GM12874 (cell line): ENCODE measurements around the gene NRXN2.

Experiments used
- TF ChIP-seq, protein P1 (sequence below): IDR thresholded peaks from 2 replicates; pipeline ENCODE4 v1.5.1; 2011; ENCODE audit warnings: low read depth, mild to moderate bottlenecking, control low read depth, low read length, moderate library complexity; ENCODE audit not compliant: insufficient read depth

Gene NRXN2

DNA sequence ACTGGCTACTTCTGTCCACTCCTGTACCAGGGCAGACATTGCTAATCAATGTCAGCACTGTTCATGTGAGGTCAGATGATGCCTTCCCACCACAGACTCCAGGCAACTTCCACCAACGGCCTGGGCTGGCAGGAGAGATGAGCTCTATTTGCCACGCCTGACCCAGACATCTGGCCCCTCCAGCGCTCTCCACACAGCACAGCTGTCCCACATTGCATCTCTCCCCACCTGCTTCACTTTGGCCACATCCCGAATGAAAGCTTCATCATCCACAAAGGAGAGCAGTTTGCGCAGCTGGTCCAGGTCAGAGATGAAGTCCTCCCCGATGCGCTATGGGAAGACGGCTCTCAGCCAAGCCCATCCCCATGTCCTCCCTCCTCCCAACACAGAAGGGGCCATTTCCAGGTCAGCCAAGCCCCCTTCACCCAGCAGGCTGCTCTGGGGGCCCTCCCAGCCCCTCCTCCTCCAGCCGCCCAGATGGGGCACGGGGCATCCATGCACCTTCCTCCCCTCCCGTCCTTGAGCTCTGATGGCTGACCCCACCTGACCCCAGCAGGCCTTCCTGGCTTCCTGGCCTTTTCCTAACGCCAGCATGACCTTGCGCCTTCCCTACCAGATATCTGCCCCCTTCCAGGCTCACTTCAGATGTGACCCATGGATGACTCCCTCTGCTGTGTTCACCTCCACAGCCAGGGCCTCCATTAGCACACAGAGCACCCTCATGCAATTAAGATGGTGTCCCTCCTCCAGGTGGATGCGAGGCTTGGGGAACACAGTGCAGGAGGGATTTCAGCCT lies 29.4 kb upstream of the NRXN2 start:
- TF ChIP-seq, protein P1, sequence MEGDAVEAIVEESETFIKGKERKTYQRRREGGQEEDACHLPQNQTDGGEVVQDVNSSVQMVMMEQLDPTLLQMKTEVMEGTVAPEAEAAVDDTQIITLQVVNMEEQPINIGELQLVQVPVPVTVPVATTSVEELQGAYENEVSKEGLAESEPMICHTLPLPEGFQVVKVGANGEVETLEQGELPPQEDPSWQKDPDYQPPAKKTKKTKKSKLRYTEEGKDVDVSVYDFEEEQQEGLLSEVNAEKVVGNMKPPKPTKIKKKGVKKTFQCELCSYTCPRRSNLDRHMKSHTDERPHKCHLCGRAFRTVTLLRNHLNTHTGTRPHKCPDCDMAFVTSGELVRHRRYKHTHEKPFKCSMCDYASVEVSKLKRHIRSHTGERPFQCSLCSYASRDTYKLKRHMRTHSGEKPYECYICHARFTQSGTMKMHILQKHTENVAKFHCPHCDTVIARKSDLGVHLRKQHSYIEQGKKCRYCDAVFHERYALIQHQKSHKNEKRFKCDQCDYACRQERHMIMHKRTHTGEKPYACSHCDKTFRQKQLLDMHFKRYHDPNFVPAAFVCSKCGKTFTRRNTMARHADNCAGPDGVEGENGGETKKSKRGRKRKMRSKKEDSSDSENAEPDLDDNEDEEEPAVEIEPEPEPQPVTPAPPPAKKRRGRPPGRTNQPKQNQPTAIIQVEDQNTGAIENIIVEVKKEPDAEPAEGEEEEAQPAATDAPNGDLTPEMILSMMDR, result no peak

DNA sequence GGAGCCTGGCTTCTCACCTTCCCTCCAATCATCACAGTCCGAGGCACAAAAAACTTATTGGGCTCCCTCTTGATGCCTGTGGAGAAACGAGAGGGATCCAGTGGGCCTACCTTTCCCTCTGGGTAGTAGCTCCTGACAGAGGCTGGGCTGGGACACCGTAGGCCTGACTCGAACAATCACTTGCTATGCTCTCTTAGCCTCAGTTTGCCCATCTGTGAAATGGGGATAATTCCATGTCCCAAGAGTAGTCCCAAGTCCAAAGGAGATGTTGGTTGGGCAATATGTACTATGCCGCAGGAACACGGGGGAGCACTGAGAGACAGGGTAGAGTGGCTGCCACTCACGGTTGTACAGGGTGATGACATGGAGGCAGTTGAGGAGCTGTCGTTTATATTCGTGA lies 28.6 kb upstream of the NRXN2 start:
- TF ChIP-seq, protein P1, result no peak

DNA sequence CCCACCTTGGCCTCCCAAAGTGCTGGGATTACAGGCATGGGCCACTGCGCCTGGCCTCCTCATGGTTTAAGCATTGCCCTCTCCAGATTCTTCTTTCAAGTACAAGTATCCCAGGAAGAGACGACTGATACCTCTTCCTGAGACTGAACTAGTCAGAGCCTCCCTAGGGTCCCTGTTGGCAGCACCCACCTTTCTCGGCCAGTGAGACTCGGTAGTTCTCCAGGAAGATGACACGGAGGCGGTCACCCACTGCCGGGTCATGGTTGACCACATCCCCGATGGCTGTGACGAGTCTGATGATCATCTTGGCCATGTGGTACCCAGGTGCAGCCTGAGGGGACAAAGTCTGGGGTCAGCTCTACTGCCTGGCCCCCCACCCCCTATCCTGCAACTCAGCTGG lies 28.1 kb upstream of the NRXN2 start:
- TF ChIP-seq, protein P1, result no peak

DNA sequence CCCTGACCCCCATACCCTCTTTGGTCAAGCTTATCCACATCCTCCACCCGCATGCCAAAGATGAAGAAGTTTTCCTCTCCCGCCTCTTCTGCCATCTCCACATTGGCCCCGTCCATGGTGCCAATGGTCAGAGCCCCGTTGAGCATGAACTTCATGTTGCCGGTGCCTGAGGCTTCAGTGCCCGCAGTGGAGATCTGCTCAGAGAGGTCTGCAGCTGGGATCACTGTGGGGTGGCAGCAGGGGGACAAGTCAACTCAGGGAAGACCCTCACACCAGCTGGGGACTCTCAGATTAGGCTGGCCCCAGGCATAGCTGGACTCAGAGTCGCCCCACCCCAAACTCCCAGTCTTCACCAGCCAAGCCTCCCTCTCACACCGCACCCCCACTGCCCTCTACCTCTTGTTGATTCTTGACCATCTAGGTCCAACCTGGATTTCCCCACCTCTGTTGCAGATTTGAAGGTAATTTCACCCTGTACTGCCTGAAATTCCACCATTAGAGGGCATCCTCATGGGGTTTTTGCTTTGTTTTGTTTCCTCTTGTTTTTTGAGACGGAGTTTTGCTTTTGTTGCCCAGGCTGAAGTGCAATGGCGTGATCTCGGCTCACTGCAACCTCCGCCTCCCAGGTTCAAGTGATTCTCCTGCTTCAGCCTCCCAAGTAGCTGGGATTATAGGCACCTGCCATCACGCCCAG lies 27.5 kb upstream of the NRXN2 start:
- TF ChIP-seq, protein P1, result no peak

DNA sequence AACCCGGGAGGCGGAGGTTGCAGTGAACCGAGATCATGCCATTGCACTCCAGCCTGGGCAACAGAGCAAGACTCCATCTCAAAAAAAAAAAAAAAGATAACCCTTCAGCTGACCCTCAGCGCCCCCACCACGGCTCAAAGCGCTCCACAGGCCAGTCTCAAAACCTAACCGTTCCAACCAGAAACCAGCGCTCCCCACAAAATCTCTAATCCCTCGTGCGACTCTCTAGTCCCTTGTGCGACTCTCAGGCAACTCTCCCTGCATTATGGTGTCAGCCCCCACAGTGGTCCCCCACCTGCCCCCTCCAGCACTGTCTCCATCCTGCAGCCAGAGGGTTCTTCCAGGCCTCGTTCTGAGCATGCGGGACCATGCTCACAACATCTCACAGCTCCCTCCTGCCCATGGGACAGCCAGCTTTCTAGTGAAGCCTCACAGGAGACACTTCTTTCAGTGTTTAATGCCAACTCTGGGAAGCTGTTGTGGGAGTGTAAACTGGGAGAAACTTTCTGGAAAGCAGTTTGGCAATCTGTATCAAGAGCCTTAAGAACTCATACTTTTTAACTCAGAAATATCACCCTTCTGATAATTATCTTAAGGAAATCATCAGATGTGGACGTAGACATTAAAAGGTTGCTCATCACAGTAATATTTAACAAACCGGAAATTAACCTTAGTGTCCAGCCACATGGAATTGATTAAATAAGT lies 25.1 kb upstream of the NRXN2 start:
- TF ChIP-seq, protein P1, result no peak

DNA sequence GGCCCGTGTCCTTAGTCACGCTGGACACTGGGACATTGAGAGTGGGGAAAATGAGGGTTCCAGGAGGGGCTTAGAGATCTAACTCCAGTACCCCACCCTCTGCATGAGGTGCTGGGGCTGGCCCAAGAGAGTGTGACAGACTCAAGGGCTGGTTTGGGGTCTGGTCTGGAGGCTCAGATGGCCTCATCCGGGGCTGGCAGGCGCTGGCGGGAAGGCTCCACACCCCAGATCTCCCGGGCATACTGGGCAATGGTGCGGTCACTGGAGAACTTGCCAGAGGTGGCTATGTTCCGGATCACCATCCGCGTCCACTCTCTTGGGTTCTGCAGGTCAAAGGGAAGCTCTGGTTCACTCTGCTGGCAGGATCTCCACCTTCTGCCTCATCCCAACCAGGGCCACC lies 23.5 kb upstream of the NRXN2 start:
- TF ChIP-seq, protein P1, result no peak
